ENCODE results near the gene GSG1.

The GSG1 gene

GRCh38 chr12:13117029-13117428 is 13.6 kb upstream of the GSG1 start:
- Mint-ChIP-seq H3K4me3 (no peak overlapping the region), H3K27me3 (ENCODE audit: low read depth, poor library complexity) (peaks cover 2% of the 10 kb centered on the region), H3K27ac (peak overlapping the region; percentile 10), H3K36me3 (ENCODE audit: low read depth) (no peaks in the 10 kb centered on the region), H3K4me1 (peaks cover 43% of the 10 kb centered on the region), H3K9me3 (peaks cover 9% of the 10 kb centered on the region)
- no peak for DNase-seq
- no peak for TF ChIP-seq CTCF (IDR thresholded peaks at IDR 0.05)

DNA sequence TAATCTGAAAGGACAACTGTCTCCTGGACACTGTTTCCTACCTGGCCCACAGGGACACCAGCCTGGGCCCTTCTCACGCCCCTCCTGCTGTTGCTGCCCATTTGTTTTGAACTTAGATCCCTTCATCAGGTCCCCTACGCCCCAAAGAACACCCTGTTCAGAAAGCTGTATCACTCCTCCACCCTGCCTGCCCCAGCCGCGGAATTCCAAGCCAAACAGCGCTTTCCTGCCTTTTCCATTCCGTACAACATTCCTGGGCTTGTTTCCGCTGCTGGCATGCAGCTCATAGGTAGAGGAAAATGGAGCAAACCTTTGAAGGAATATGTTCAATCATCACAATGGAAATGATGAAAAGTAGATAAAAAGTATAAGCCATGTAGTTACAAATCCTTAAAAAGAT is 12.8 kb upstream of the GSG1 start:
- Mint-ChIP-seq H3K4me3 (no peak overlapping the region), H3K9me3 (peaks cover 13% of the 10 kb centered on the region), H3K27ac (no peak overlapping the region), H3K36me3 (ENCODE audit: low read depth) (no peaks in the 10 kb centered on the region), H3K27me3 (ENCODE audit: low read depth, poor library complexity) (no peaks in the 10 kb centered on the region), H3K4me1 (peaks cover 43% of the 10 kb centered on the region)
- TF ChIP-seq CTCF (IDR thresholded peaks at IDR 0.05): no peak
- no peak for DNase-seq

GRCh38 chr12:13114251-13115052 is 11.0 kb upstream of the GSG1 start:
- H3K9me3 Mint-ChIP-seq: peaks cover 21% of the 10 kb centered on the region
- no peak for TF ChIP-seq CTCF (IDR thresholded peaks at IDR 0.05)
- H3K4me3 Mint-ChIP-seq: peak overlapping the region; percentile 44
- H3K27ac Mint-ChIP-seq: peak overlapping the region; percentile 90
- peaks cover 43% of the 10 kb centered on the region for H3K4me1 Mint-ChIP-seq
- DNase-seq: peak; percentile 26
- H3K27me3 Mint-ChIP-seq (ENCODE audit: low read depth, poor library complexity): no peaks in the 10 kb centered on the region
- H3K36me3 Mint-ChIP-seq (ENCODE audit: low read depth): no peaks in the 10 kb centered on the region

DNA sequence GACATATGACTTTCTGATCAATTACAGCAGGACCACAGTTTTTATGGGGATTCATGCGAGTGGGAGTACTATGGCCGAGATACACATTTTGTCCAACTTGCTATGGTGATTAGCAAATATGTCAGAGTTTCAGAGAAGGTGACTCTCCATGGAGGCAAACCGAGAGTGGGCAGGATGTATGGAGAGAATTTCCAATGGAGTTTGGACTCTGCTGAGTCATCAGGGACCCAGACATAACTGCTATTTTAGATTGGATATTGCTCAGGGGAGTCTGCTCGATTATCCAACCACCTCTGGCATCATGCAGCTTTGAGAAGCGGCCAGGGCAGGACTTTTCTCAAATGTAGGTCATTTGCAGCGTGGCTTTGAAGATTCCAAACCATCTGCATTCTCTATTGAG is 9.5 kb upstream of the GSG1 start:
- no peaks in the 10 kb centered on the region for H3K27me3 Mint-ChIP-seq (ENCODE audit: low read depth, poor library complexity)
- H3K4me1 Mint-ChIP-seq: peaks cover 43% of the 10 kb centered on the region
- peaks cover 9% of the 10 kb centered on the region for H3K36me3 Mint-ChIP-seq (ENCODE audit: low read depth)
- no peak overlapping the region for H3K27ac Mint-ChIP-seq
- H3K4me3 Mint-ChIP-seq: no peak overlapping the region
- peaks cover 36% of the 10 kb centered on the region for H3K9me3 Mint-ChIP-seq
- TF ChIP-seq CTCF (IDR thresholded peaks at IDR 0.05): no peak
- DNase-seq: no peak

GRCh38 chr12:13106666-13107065 is 3.2 kb upstream of the GSG1 start:
- Mint-ChIP-seq H3K36me3 (ENCODE audit: low read depth) (peaks cover 10% of the 10 kb centered on the region), H3K27me3 (ENCODE audit: low read depth, poor library complexity) (peaks cover 4% of the 10 kb centered on the region), H3K9me3 (peaks cover 40% of the 10 kb centered on the region), H3K4me3 (no peak overlapping the region), H3K4me1 (peaks cover 18% of the 10 kb centered on the region), H3K27ac (no peak overlapping the region)
- TF ChIP-seq CTCF (IDR thresholded peaks at IDR 0.05): no peak
- no peak for DNase-seq

DNA sequence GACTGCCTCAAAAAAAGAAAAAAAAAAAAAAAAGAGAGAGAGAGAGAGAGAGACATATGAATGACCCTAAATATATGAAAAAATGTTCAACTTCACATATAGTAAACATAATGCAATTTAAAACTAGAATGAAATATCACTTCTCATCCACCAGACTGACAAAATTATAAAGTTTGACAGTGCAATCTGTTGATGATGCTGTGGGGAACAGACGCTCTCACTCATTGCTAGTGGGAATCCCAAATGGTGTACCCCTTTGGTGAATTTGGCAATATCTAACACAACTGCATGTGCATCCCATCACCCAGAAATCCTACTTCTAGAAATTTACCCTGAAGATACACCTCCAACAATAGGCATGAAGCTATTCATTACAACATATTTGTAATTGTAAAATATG is 2.3 kb upstream of the GSG1 start:
- Mint-ChIP-seq H3K4me1 (peaks cover 23% of the 10 kb centered on the region), H3K36me3 (ENCODE audit: low read depth) (peaks cover 10% of the 10 kb centered on the region), H3K27ac (no peak overlapping the region), H3K27me3 (ENCODE audit: low read depth, poor library complexity) (peaks cover 4% of the 10 kb centered on the region), H3K9me3 (peaks cover 40% of the 10 kb centered on the region), H3K4me3 (no peak overlapping the region)
- no peak for DNase-seq
- TF ChIP-seq CTCF (IDR thresholded peaks at IDR 0.05): no peak

Measured in nephron progenitor cell (in vitro differentiated cells).